HepG2 (cell line): ENCODE measurements around the gene SNRNP27. TPM values are rescaled to one million over a fixed set of nuclear protein-coding genes. Genes with fewer than 3 reads are reported as not detected.

Experiments used
- ATAC-seq: fragments of 200-7000 bp; cut with Tn5 transposase; 3 replicates; pipeline ENCODE4 v1.9.1; 2020; ENCODE audit warnings: mild to moderate bottlenecking, moderate library complexity
- BruUV-seq: library from RNA; stranded (reverse); fragments of 400-500 nt; replicated peaks from 2 replicates; lab custom pipeline; 2021; lab: Mats Ljungman, UMichigan
- CTCF ChIA-PET: fragments of 300-600 bp; formaldehyde crosslinking; extraction: SDS; loops from one replicate; lab custom pipeline; 2021; ENCODE audit warnings: low total read pairs, inconsistent platforms, low intra/inter-chr PET ratio; lab: Yijun Ruan, JAX
- POLR2A ChIA-PET: fragments of 350-600 bp; sonication (Branson Sonifier 250); formaldehyde crosslinking; loops from one replicate; lab custom pipeline; 2020; ENCODE audit warnings: antibody characterized with exemption, inconsistent platforms; lab: Yijun Ruan, JAX
- DNase-seq: peaks from one replicate; pipeline ENCODE4 v3.0.0-alpha.2; 2015; ENCODE audit warnings: low spot score
- FAIRE-seq: peaks from 3 replicates; lab custom pipeline; 2011; peaks lifted over from hg19 to GRCh38; lab: Jason Lieb, UNC
- H2AFZ ChIP-seq: one replicate; pipeline ENCODE4 v1.6.1; 2011; ENCODE audit warnings: low read length, inconsistent platforms
- H3K27ac ChIP-seq: fragments of 300-600 bp; 3 replicates; pipeline ENCODE4 v1.8.0; 2011; ENCODE audit warnings: mixed run types, mild to moderate bottlenecking, mixed read lengths, low read length, inconsistent platforms; ENCODE audit not compliant: insufficient read depth; ENCODE audit errors: extremely low read length
- H3K27me3 ChIP-seq, 2 experiments: fragments of 200-600 bp in 1 of 2; 2 replicates in 1 of 2; 3 replicates in 1 of 2; pipeline versions ENCODE4 v1.6.0 to v1.8.0; 2011; ENCODE audit warnings: low read length in 2 of 2, mild to moderate bottlenecking in 2 of 2, moderate library complexity in 2 of 2, inconsistent platforms in 1 of 2; ENCODE audit not compliant: insufficient read depth in 2 of 2, control insufficient read depth in 1 of 2
- H3K36me3 ChIP-seq, 2 experiments: fragments of 200-600 bp in 1 of 2; replicated peaks in 1 of 2; 2 replicates in 1 of 2; 3 replicates in 1 of 2; pipeline versions ENCODE4 v1.5.1 to v1.8.0; 2011; ENCODE audit warnings: low read length in 2 of 2, inconsistent platforms in 1 of 2; ENCODE audit not compliant: insufficient read depth in 2 of 2, control insufficient read depth in 1 of 2
- H3K4me1 ChIP-seq: 2 replicates; pipeline ENCODE4 v1.5.1; 2012; ENCODE audit warnings: low read length, inconsistent platforms; ENCODE audit not compliant: insufficient read depth
- H3K4me2 ChIP-seq: 2 replicates; pipeline ENCODE4 v1.6.0; 2011; ENCODE audit warnings: low read depth, low read length, inconsistent platforms
- H3K4me3 ChIP-seq, 3 experiments: fragments of 200-600 bp in 1 of 3; sonication (generic), shearing (Covaris generic) in 1 of 3; replicated peaks in 1 of 3; 2 replicates each; pipeline ENCODE4 v1.5.1; 2011 to 2016; ENCODE audit warnings: low read length in 3 of 3, inconsistent platforms in 2 of 3, low read depth in 2 of 3, mild to moderate bottlenecking in 2 of 3, control low read depth in 1 of 3, mixed read lengths in 1 of 3; ENCODE audit not compliant: insufficient read depth in 1 of 3
- H3K79me2 ChIP-seq: one replicate; pipeline ENCODE4 v1.6.1; 2011; ENCODE audit warnings: low read length, inconsistent platforms; ENCODE audit not compliant: insufficient read depth
- H3K9ac ChIP-seq: 2 replicates; pipeline ENCODE4 v1.6.0; 2011; ENCODE audit warnings: mild to moderate bottlenecking, low read depth, low read length, inconsistent platforms; ENCODE audit not compliant: insufficient read depth
- H3K9me3 ChIP-seq: 2 replicates; pipeline ENCODE4 v1.5.1; 2012; ENCODE audit warnings: mild to moderate bottlenecking, low read length
- H4K20me1 ChIP-seq: 2 replicates; pipeline ENCODE4 v1.6.0; 2011; ENCODE audit warnings: inconsistent platforms, mild to moderate bottlenecking, low read length, moderate library complexity; ENCODE audit not compliant: insufficient read depth
- AGO1 ChIP-seq: fragments of 200-400 bp; formaldehyde crosslinking; IDR thresholded peaks from 2 replicates; pipeline ENCODE4 v1.6.1; 2017; ENCODE audit warnings: mild to moderate bottlenecking, low read depth, low read length, moderate library complexity; ENCODE audit not compliant: poor library complexity, severe bottlenecking
- BCL6 ChIP-seq: IDR thresholded peaks from 2 replicates; pipeline ENCODE4 v1.6.1; 2016; ENCODE audit warnings: missing genetic modification reagents, missing compliant biosample characterization
- HMGA1 ChIP-seq: sonication (generic); formaldehyde crosslinking; conservative IDR thresholded peaks from 2 replicates; pipeline ENCODE4 v1.4.0; 2020; ENCODE audit warnings: missing genetic modification reagents
- KDM5B ChIP-seq: sonication (generic); formaldehyde crosslinking; IDR thresholded peaks from 2 replicates; pipeline ENCODE4 v1.4.0; 2020; ENCODE audit warnings: missing genetic modification reagents, mild to moderate bottlenecking, borderline replicate concordance
- MBNL3 ChIP-seq: fragments of 250-450 bp; sonication (Bioruptor Pico); conservative IDR thresholded peaks from 2 replicates; pipeline ENCODE4 v1.8.0; 2022; ENCODE audit warnings: mild to moderate bottlenecking, inconsistent platforms
- SSRP1 ChIP-seq: IDR thresholded peaks from 2 replicates; pipeline ENCODE4 v1.6.1; 2016; ENCODE audit warnings: control low read depth
- YY1 ChIP-seq: IDR thresholded peaks from 2 replicates; pipeline ENCODE4 v1.6.1; 2011; ENCODE audit warnings: low read length, low read depth, moderate library complexity, mild to moderate bottlenecking; ENCODE audit not compliant: insufficient read depth, insufficient replicate concordance
- ZFAT ChIP-seq: sonication (generic); formaldehyde crosslinking; conservative IDR thresholded peaks from 2 replicates; pipeline ENCODE4 v1.8.1; 2023; ENCODE audit warnings: missing genetic modification reagents, inconsistent platforms
- ZMYM3 ChIP-seq: sonication (generic); formaldehyde crosslinking; IDR thresholded peaks from 2 replicates; pipeline ENCODE4 v1.5.1; 2020; ENCODE audit warnings: mild to moderate bottlenecking, missing genetic modification reagents
- ZNF335 ChIP-seq: sonication (generic); formaldehyde crosslinking; IDR thresholded peaks from 2 replicates; pipeline ENCODE4 v1.4.0; 2020; ENCODE audit warnings: missing genetic modification reagents
- WGBS: methylation state at CpG from one replicate; pipeline ENCODE4 v1.1.6; 2017; ENCODE audit warnings: low lambda C conversion rate; 5-methylcytosine and 5-hydroxymethylcytosine counted together
- in situ Hi-C: cut with HindIII; loops from 2 replicates; pipeline ENCODE4 v1.10.0; 2017; ENCODE audit warnings: low pct_unique_long_range_greater_than_20kb; ENCODE audit not compliant: extremely low pct_ligation_motif_present
- intact Hi-C: fragments of 100-400 bp; cut with micrococcal nuclease; formaldehyde crosslinking; loops from one replicate; pipeline ENCODE4 v1.10.0; 2022; ENCODE audit not compliant: unreplicated experiment
- polyA plus RNA-seq, 8 experiments: library from polyadenylated mRNA; depleted of rRNA in 3 of 8; stranded (reverse) in 7 of 8; unstranded in 1 of 8; fragments of >200 nt; fragmentation: Illumina TruSeq in 4 of 8; extraction: Trizol in 4 of 8; gene quantifications; 2 replicates each; pipeline versions ENCODE4 v1.2.1 to v1.2.3, GENCODE V29; 2011 to 2016; ENCODE audit warnings: low read depth in 4 of 8, missing spikeins in 1 of 8, mixed read lengths in 1 of 8; ENCODE audit not compliant: insufficient read depth in 1 of 8
- total RNA-seq, 5 experiments: library from RNA; depleted of rRNA; stranded (reverse); fragments of >200 nt; fragmentation: Illumina TruSeq; extraction: Trizol; gene quantifications; 2 replicates each; pipeline ENCODE4 v1.2.3, GENCODE V29; 2016; ENCODE audit warnings: low read depth in 1 of 5
- TF ChIP-seq, protein P1 (sequence below): sonication (generic); formaldehyde crosslinking; IDR thresholded peaks from 2 replicates; pipeline ENCODE4 v1.5.0; 2020; ENCODE audit warnings: missing genetic modification reagents
- TF ChIP-seq, protein P2 (sequence below): IDR thresholded peaks from 2 replicates; pipeline ENCODE4 v1.6.1; 2016; ENCODE audit warnings: low read depth, missing genetic modification reagents, missing compliant biosample characterization

SNRNP27 gene
- total and polyA plus RNA-seq, 2 of the 13 experiments (the other 11 are each of a cell fraction or from before 2014, with no cell fraction given), result 49.8 to 54.6 TPM

DNA sequence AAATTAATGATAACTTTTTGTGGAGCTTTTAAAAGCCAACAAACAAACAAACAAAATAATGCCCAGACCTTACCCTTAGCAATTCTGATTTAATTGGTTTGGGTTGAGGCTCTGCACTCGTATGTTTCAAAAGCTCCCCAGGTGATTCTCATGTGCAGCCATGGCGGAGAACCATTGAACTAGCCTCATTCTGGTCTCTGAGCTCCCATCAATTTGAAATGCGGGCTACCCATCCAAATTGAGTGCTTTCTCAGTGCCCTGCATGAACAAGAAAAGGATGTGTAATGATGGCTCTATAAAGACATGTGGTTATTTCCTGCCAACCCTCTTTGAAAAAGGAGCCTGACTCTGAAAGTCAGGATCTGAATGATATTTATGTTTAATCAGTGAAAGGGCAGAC lies 29.4 kb downstream of the SNRNP27 start:
- intact Hi-C loops, result no loop called here
- Histone ChIP-seq H3K9ac (no peak overlapping the region), H4K20me1 (no peaks in the 10 kb centered on the region), H3K27ac (no peak overlapping the region), H3K4me2 (no peak overlapping the region), H3K9me3 (no peaks in the 10 kb centered on the region), H3K36me3 (peaks cover 6 to 45% of the 10 kb centered on the region in 2 experiments), H2AFZ (no peak overlapping the region), H3K27me3 (no peaks in the 10 kb centered on the region)
- ChIA-PET CTCF (no interaction called here), POLR2A (interaction anchor here (0.7 to 5.1 kb wide), 4 partner anchors 8 to 186 kb away, joined by 3 to 64 read pairs (median 6); partner anchors contain the start of gene MXD1)
- DNase-seq (no peak), ATAC-seq (no peak)
- BruUV-seq, result no TSS peak
- TF ChIP-seq KDM5B (CRISPR knock-in tag) (no peak), HMGA1 (CRISPR knock-in tag) (no peak), SSRP1 (no peak)
- TF ChIP-seq, all 625 proteins: peak for 0
- no peak for FAIRE-seq
- in situ Hi-C loops, result no loop called here
- H3K4me1 ChIP-seq, result peaks cover 21% of the 10 kb centered on the region
- H3K79me2 ChIP-seq, result no peaks in the 10 kb centered on the region
- WGBS, result 96% methylated on average over 3 of the region's 3 CpGs
- H3K4me3 ChIP-seq, result no peak overlapping the region

DNA sequence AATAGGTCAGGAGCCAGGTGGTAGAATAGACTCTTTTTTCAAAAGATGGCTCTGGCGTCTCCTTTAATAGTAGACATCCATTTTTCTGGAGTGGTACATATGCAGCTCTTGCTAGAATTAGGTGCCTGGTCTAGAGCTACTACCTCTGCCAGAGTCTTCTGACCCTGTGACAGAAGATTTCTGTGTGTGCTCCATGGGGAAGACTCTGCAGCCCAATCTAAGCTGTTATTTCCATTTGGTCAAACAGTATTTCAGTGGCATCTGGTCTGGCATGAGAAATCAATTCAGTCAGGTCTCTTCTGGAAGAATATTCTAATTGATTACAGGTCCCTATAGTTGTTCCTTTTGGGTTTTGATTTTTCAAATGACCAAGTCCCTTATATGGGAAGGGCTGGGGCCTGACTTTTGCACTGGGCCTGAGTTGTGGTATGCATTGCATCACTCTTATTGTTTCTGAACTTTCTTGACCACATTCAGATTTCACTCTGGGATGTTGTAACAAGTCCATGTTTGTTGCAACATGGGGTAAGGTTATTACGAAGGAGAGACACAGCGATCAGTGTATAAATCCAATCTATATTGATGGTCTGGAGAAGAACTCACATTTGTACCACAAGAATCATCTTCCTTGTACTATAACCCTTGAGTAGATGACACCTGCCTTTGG lies 33.2 kb downstream of the SNRNP27 start:
- POLR2A ChIA-PET, result interaction anchor here (0.6 to 5.1 kb wide), 4 partner anchors 12 to 181 kb away, joined by 3 to 64 read pairs (median 3); partner anchors contain the start of gene MXD1
- TF ChIP-seq BCL6 (0 out of 2 replicates have a peak, but pooled peaks have one; percentile 40), ZNF335 (0 out of 2 replicates have a peak, but pooled peaks have one; percentile 63), MBNL3 (no peak), ZMYM3 (CRISPR knock-in tag) (no peak), AGO1 (no peak), ZFAT (CRISPR knock-in tag) (no peak), YY1 (no peak)
- TF ChIP-seq, protein P1, sequence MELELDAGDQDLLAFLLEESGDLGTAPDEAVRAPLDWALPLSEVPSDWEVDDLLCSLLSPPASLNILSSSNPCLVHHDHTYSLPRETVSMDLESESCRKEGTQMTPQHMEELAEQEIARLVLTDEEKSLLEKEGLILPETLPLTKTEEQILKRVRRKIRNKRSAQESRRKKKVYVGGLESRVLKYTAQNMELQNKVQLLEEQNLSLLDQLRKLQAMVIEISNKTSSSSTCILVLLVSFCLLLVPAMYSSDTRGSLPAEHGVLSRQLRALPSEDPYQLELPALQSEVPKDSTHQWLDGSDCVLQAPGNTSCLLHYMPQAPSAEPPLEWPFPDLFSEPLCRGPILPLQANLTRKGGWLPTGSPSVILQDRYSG, result no peak
- TF ChIP-seq, protein P2, sequence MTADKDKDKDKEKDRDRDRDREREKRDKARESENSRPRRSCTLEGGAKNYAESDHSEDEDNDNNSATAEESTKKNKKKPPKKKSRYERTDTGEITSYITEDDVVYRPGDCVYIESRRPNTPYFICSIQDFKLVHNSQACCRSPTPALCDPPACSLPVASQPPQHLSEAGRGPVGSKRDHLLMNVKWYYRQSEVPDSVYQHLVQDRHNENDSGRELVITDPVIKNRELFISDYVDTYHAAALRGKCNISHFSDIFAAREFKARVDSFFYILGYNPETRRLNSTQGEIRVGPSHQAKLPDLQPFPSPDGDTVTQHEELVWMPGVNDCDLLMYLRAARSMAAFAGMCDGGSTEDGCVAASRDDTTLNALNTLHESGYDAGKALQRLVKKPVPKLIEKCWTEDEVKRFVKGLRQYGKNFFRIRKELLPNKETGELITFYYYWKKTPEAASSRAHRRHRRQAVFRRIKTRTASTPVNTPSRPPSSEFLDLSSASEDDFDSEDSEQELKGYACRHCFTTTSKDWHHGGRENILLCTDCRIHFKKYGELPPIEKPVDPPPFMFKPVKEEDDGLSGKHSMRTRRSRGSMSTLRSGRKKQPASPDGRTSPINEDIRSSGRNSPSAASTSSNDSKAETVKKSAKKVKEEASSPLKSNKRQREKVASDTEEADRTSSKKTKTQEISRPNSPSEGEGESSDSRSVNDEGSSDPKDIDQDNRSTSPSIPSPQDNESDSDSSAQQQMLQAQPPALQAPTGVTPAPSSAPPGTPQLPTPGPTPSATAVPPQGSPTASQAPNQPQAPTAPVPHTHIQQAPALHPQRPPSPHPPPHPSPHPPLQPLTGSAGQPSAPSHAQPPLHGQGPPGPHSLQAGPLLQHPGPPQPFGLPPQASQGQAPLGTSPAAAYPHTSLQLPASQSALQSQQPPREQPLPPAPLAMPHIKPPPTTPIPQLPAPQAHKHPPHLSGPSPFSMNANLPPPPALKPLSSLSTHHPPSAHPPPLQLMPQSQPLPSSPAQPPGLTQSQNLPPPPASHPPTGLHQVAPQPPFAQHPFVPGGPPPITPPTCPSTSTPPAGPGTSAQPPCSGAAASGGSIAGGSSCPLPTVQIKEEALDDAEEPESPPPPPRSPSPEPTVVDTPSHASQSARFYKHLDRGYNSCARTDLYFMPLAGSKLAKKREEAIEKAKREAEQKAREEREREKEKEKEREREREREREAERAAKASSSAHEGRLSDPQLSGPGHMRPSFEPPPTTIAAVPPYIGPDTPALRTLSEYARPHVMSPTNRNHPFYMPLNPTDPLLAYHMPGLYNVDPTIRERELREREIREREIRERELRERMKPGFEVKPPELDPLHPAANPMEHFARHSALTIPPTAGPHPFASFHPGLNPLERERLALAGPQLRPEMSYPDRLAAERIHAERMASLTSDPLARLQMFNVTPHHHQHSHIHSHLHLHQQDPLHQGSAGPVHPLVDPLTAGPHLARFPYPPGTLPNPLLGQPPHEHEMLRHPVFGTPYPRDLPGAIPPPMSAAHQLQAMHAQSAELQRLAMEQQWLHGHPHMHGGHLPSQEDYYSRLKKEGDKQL, result no peak

More for the DNA sequence above, 33.2 kb downstream of the SNRNP27 start:
- Histone ChIP-seq H3K4me3 (no peak overlapping the region), H3K9me3 (no peaks in the 10 kb centered on the region), H3K27ac (peak overlapping the region; percentile 59), H3K9ac (no peak overlapping the region), H3K4me2 (peak overlapping the region; percentile 37), H4K20me1 (no peaks in the 10 kb centered on the region), H3K79me2 (no peaks in the 10 kb centered on the region), H3K4me1 (peaks cover 24% of the 10 kb centered on the region), H2AFZ (no peak overlapping the region), H3K27me3 (no peaks in the 10 kb centered on the region), H3K36me3 (peaks cover 3 to 17% of the 10 kb centered on the region in 2 experiments)
- BruUV-seq, result no TSS peak
- WGBS, result 43% methylated on average over 3 of the region's 3 CpGs
- ATAC-seq, result peak; percentile 94
- DNase-seq, result peak; percentile 86
- FAIRE-seq, result peak; percentile 82
- intact Hi-C loops (no loop called here), in situ Hi-C loops (no loop called here)
- CTCF ChIA-PET, result no interaction called here
